Omental fat pad (tissue), 4 donors: Measurements from ENCODE around the gene PCBP3. TPM values are rescaled to one million over a fixed set of nuclear protein-coding genes. Genes with fewer than 3 reads are reported as not detected.
A peak's percentile ranks its signal among the peaks of the same experiment; 100 is the strongest.

Source experiments
- ATAC-seq: fragments of 150-250 bp; one replicate; pipeline ENCODE4 v1.9.1; 2016; ENCODE audit warnings: mild to moderate bottlenecking, moderate library complexity; ENCODE audit not compliant: low FRiP score
- DNase-seq: peaks from one replicate; pipeline ENCODE4 v3.0.0-alpha.2; 2019; ENCODE audit warnings: low spot score
- total RNA-seq, 4 donors: library from RNA; depleted of rRNA; stranded (reverse); fragments of >200 nt; gene quantifications; one replicate each; pipeline ENCODE4 v1.1.0, GENCODE V29; 2016
- TF ChIP-seq, protein P1 (sequence below), 3 donors: fragments of 450-650 bp; IDR thresholded peaks; one replicate each; pipeline ENCODE4 v1.5.1; 2016 to 2017; ENCODE audit warnings: antibody characterized with exemption in 3 of 3, mild to moderate bottlenecking in 3 of 3, moderate library complexity in 2 of 3

The PCBP3 gene
- total RNA-seq, 4 donors from 2014 or later = 1.1 to 26.8 (median 14.8) TPM

DNA sequence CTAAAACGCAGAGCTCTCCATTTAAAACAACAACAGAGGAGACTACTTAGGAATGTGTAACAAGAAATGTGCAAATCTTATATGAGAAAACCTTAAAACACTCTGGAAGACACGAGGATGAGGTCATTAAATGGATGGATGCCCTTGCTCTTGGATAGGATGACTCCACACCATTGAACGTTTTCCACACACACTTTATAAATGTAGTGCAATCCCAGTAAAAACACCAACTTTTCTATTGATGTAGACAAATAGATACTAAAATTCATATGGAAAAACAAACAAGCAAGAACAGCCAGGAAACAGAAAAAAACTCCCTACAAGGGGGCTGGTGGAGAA, 319.7 kb downstream of the PCBP3 start:
- no peak for ATAC-seq
- TF ChIP-seq, protein P1, sequence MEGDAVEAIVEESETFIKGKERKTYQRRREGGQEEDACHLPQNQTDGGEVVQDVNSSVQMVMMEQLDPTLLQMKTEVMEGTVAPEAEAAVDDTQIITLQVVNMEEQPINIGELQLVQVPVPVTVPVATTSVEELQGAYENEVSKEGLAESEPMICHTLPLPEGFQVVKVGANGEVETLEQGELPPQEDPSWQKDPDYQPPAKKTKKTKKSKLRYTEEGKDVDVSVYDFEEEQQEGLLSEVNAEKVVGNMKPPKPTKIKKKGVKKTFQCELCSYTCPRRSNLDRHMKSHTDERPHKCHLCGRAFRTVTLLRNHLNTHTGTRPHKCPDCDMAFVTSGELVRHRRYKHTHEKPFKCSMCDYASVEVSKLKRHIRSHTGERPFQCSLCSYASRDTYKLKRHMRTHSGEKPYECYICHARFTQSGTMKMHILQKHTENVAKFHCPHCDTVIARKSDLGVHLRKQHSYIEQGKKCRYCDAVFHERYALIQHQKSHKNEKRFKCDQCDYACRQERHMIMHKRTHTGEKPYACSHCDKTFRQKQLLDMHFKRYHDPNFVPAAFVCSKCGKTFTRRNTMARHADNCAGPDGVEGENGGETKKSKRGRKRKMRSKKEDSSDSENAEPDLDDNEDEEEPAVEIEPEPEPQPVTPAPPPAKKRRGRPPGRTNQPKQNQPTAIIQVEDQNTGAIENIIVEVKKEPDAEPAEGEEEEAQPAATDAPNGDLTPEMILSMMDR (IDR thresholded peaks at IDR 0.05) = no peak
- no peak for DNase-seq

DNA sequence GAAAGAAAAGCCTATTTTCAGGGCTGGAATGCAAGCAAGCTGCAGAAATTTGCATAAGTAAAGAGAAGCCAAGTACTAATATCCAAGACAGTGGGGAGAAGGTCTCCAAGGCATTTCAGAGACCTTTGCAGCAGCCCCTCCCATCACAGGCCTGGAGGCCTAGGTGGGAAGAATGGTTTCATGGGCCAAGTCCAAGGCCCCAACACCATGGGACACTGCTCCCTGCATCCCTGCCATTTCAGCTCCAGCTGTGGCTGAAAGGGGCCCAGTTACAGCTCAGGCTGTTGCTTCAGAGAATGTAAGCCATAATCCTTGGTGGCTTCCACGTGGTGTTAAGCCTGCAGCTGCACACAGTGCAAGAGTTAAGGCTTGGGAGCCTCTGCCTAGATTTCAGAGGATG, 321.1 kb downstream of the PCBP3 start:
- TF ChIP-seq, protein P1 (IDR thresholded peaks at IDR 0.05) = no peak
- DNase-seq (no peak), ATAC-seq (no peak)

DNA sequence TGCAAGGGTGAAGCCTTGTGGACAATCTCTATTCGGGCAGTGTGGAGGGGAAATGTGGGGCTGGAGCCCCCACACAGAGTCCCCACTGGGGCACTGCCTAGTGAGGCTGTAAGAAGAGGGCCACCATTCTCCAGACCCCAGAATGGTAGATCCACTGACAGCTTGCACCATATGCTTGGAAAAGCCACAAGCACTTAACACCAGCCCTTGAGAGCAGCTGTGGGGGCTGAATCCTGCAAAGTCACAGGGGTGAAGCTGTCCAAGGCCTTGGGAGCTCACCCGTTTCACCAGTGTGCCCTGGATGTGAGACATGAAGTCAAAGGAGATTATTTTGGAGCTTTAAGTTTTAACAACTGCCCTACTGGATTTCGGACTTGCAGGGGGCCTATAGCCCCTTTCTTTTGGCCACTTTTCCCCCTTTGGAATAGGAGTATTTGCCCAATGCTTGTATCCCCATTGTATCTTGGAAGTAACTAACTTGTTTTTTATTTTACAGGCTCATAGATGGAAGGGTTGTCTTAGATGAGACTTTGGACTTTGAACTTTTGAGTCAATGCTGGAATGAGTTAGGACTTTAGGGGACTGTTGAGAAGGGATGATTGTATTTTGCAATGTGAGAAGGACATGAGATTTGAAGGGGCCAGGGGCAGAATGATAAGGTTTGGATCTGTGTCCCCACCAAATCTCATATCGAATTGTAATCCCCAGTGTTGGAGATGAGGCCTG, 321.7 kb downstream of the PCBP3 start:
- DNase-seq = no peak
- TF ChIP-seq, protein P1 (IDR thresholded peaks at IDR 0.05) = no peak
- no peak for ATAC-seq

DNA sequence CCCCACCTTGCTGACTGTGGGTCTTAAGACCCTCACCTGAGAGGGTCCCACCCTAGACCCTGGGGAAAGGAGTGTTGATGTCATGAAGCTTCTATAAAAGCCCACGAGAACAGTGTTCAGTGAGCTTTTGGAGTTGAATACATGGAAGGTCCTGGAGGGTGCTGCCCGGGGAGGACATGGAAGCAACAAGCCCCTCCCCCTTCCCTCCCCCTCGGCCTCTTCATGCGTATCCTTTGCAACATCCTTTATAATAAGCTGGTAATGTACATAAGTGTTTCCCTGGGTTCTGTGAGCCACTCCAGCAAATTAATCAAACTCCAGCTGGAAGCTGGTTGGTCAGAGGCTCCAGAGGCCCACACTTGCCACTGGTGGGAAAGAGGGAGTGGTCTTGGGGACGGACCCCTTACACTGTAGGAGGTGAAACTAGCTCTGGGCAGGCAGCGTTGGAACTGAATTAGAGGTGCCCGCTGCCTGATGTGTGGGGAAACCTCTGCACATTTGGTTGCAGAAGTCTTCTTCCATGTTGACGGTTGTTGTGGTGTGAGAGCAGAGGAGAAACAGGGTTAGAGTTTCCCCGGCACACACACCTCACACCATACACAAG, 323.4 kb downstream of the PCBP3 start:
- no peak for DNase-seq
- TF ChIP-seq, protein P1 (IDR thresholded peaks at IDR 0.05) = no peak
- no peak for ATAC-seq

DNA sequence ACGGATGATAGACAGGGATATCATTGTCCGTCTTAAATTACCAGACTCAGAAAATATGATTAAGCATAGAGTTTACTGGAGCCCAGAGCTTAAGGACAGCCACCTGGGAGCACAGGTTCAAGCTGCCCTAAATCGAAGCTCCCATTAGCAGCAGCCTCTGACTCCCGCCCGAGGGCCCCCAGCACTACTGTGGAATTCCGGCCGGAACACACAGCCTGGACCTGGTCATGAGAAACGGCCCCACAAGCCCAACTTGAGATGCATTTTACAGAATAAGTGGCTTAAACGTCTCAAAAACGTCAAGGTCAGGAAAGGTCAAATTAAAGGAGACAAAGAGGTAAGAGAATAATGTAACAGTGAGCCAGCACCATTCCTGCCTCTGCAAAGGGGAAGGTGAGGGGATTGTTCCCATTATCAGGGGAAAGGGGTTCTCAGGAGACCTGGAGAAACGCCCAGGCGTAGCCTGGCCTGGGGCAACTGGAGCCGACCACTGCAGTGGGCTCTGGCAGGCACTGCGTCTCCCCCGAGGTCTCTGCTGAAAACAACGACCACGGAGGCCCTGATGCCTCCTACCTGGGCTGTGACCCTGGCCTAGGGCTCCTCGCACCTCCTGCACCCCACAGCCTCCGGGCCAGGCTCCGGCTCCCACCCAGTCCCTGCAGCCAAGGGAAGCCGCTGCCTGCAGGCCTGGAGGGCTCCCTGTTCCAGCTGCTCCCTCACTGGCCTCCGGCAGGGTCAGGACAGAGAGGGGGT, 326.6 kb downstream of the PCBP3 start:
- TF ChIP-seq, protein P1 (IDR thresholded peaks at IDR 0.05) = no peak
- ATAC-seq (no peak), DNase-seq (no peak)

DNA sequence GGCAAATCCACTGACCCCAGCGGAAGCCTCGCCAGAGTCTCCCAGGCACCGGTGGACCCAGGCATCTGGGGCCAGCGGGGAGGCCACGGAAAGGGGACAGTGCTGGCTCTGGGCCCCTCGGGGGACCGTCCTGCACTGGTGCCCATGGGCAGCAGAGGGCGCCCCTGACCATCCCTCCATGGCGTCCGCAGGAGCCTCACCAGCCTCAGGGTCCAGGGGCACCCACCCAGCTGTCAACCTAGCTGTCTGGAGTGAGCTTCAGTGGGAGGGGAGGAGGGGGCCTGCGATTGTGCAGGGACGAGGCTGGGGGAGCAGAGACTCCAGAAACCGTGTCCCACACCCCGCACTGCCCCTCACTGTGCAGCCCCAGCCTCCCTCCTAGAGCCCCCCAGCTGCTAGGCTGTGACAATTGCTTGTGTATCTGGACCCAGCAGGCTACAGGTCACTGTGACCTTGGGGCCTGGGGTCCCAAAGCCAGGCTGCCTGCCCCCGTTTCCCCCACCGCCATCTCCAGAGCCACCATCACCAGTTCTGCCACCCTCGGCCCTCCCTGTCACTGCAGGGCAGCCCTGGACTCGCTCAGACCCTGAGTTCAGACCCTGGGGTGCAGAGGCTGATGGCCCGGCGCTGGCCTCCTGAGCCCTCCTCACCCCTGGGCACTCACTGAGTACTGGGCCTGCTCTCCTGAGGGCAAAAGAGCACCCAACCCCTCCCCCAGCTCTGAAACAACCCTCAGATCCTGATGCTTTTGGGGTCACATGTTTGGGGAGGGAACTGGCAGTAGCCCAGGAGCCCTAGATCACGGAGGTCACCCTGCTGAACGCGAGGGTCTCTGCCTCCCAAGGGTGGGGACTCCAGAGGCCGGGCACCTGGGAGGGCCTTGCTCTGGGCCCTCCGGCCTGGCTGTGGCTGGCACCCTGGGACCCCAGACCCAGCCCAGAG, 327.4 kb downstream of the PCBP3 start:
- DNase-seq = no peak
- ATAC-seq = peak; percentile 39
- TF ChIP-seq, protein P1 (IDR thresholded peaks at IDR 0.05) = peak in 1 of 3 donors; percentile 43
